GM23338 (cell line): ENCODE results near the gene FXYD6. TPM values are rescaled to one million over a fixed set of nuclear protein-coding genes. Genes with fewer than 3 reads are reported as not detected.

Experiments
- ATAC-seq: fragments of 200-7000 bp; cut with Tn5 transposase; 3 replicates; pipeline ENCODE4 v1.9.1; 2020
- DNase-seq: peaks from one replicate; pipeline ENCODE4 v3.0.0-alpha.2; 2015; ENCODE audit warnings: low spot score
- H2AFZ ChIP-seq: fragments of 200-600 bp; sonication (generic); 2 replicates; pipeline ENCODE4 v1.8.0; 2016; ENCODE audit warnings: antibody characterized with exemption, mild to moderate bottlenecking, moderate library complexity
- H3F3A ChIP-seq: fragments of 200-600 bp; sonication (generic); replicated peaks from 2 replicates; pipeline ENCODE4 v1.8.0; 2017; ENCODE audit warnings: antibody characterized with exemption, mixed run types, low read depth
- H3K27ac ChIP-seq: fragments of 200-600 bp; sonication (generic); 2 replicates; pipeline ENCODE4 v1.6.1; 2016; ENCODE audit warnings: low read depth
- H3K27me3 ChIP-seq: fragments of 200-600 bp; sonication (generic); 2 replicates; pipeline ENCODE4 v1.8.0; 2016; ENCODE audit warnings: mild to moderate bottlenecking, mixed run types, moderate library complexity; ENCODE audit not compliant: insufficient read depth
- H3K36me3 ChIP-seq: fragments of 200-600 bp; sonication (generic); 2 replicates; pipeline ENCODE4 v1.8.0; 2016; ENCODE audit warnings: mild to moderate bottlenecking; ENCODE audit not compliant: insufficient read depth
- H3K4me1 ChIP-seq: fragments of 200-600 bp; sonication (generic); 2 replicates; pipeline ENCODE4 v1.8.0; 2016; ENCODE audit warnings: mild to moderate bottlenecking, moderate library complexity; ENCODE audit not compliant: insufficient read depth
- H3K4me2 ChIP-seq: fragments of 200-600 bp; sonication (generic); 2 replicates; pipeline ENCODE4 v1.7.1; 2017; ENCODE audit warnings: mixed run types
- H3K4me3 ChIP-seq: fragments of 200-600 bp; sonication (generic); 2 replicates; pipeline ENCODE4 v1.6.1; 2016; ENCODE audit warnings: mixed run types
- H3K79me2 ChIP-seq: fragments of 200-600 bp; sonication (generic); replicated peaks from 2 replicates; pipeline ENCODE4 v1.8.0; 2017; ENCODE audit warnings: mild to moderate bottlenecking; ENCODE audit not compliant: insufficient read depth
- H3K9me2 ChIP-seq: fragments of 200-600 bp; sonication (generic); 2 replicates; pipeline ENCODE4 v1.8.0; 2017; ENCODE audit not compliant: insufficient read depth
- H4K20me1 ChIP-seq: fragments of 200-600 bp; sonication (generic); replicated peaks from 2 replicates; pipeline ENCODE4 v1.8.0; 2017; ENCODE audit warnings: mild to moderate bottlenecking; ENCODE audit not compliant: insufficient read depth
- H3K27ac Mint-ChIP-seq: 2 replicates; pipeline ENCODE4 v1.8.0; 2020; ENCODE audit warnings: inconsistent platforms, mild to moderate bottlenecking, moderate library complexity, mixed read lengths
- H3K27me3 Mint-ChIP-seq: 3 replicates; pipeline ENCODE4 v1.8.0; 2022; ENCODE audit warnings: low read depth, mild to moderate bottlenecking, moderate library complexity, mixed read lengths, inconsistent platforms; ENCODE audit not compliant: insufficient read depth, poor library complexity
- H3K36me3 Mint-ChIP-seq: 3 replicates; pipeline ENCODE4 v1.8.0; 2021; ENCODE audit warnings: low read depth, mild to moderate bottlenecking, inconsistent platforms, moderate library complexity, mixed read lengths
- H3K4me1 Mint-ChIP-seq: 3 replicates; pipeline ENCODE4 v1.8.0; 2020; ENCODE audit warnings: mild to moderate bottlenecking, inconsistent platforms, mixed read lengths
- H3K4me3 Mint-ChIP-seq: 3 replicates; pipeline ENCODE4 v1.8.0; 2021; ENCODE audit warnings: moderate library complexity, mild to moderate bottlenecking, inconsistent platforms, mixed read lengths
- H3K9me3 Mint-ChIP-seq: 3 replicates; pipeline ENCODE4 v1.8.0; 2020; ENCODE audit warnings: moderate library complexity, mild to moderate bottlenecking, inconsistent platforms, mixed read lengths
- CTCF ChIP-seq, 2 experiments: fragments of 200-600 bp in 1 of 2; sonication (generic) in 1 of 2; conservative IDR thresholded peaks; 2 replicates each; pipeline versions ENCODE4 v1.5.1 to v1.6.1; 2016 to 2017; ENCODE audit warnings: antibody characterized with exemption in 2 of 2, low read depth in 2 of 2, mild to moderate bottlenecking in 2 of 2, moderate library complexity in 1 of 2
- ETS1 ChIP-seq: IDR thresholded peaks from 2 replicates; pipeline ENCODE4 v1.6.1; 2016; ENCODE audit warnings: antibody characterized with exemption
- EZH2 ChIP-seq: fragments of 200-600 bp; sonication (generic); IDR thresholded peaks from one replicate; pipeline ENCODE4 v1.8.0; 2017; ENCODE audit warnings: antibody characterized with exemption, mild to moderate bottlenecking, low read depth; ENCODE audit not compliant: unreplicated experiment
- EZH2phosphoT487 ChIP-seq: fragments of 200-600 bp; sonication (generic); IDR thresholded peaks from one replicate; pipeline ENCODE4 v1.8.1; 2018; ENCODE audit warnings: antibody characterized with exemption; ENCODE audit not compliant: unreplicated experiment
- JUNB ChIP-seq: IDR thresholded peaks from one replicate; pipeline ENCODE4 v1.6.1; 2016; ENCODE audit warnings: antibody characterized with exemption; ENCODE audit not compliant: unreplicated experiment
- NANOG ChIP-seq: IDR thresholded peaks from 2 replicates; pipeline ENCODE4 v1.6.1; 2016; ENCODE audit warnings: antibody characterized with exemption, borderline replicate concordance
- POLR2AphosphoS5 ChIP-seq: IDR thresholded peaks from 2 replicates; pipeline ENCODE4 v1.6.1; 2016; ENCODE audit warnings: antibody characterized with exemption, low read depth
- STAT1 ChIP-seq: IDR thresholded peaks from one replicate; pipeline ENCODE4 v1.6.1; 2016; ENCODE audit warnings: antibody characterized with exemption; ENCODE audit not compliant: unreplicated experiment
- ZNF114 ChIP-seq: fragments of 250-450 bp; sonication (Bioruptor Pico); IDR thresholded peaks from 2 replicates; pipeline ENCODE4 v1.5.0; 2020; ENCODE audit warnings: mild to moderate bottlenecking, moderate library complexity
- ZNF331 ChIP-seq: fragments of 250-450 bp; sonication (Bioruptor Pico); IDR thresholded peaks from 2 replicates; pipeline ENCODE4 v1.5.0; 2020; ENCODE audit warnings: low read depth, mild to moderate bottlenecking, moderate library complexity
- ZNF462 ChIP-seq: fragments of 250-450 bp; sonication (Bioruptor Pico); IDR thresholded peaks from 2 replicates; pipeline ENCODE4 v1.5.0; 2020; ENCODE audit warnings: mild to moderate bottlenecking, moderate library complexity
- polyA plus RNA-seq: library from polyadenylated mRNA; unstranded; fragments of >200 nt; fragmentation: Nextera tagmentation; extraction: Ambion mirVana; gene quantifications from 2 replicates; pipeline ENCODE4 v1.2.1, GENCODE V29; 2016
- total RNA-seq: library from RNA; depleted of rRNA; stranded (reverse); fragments of >200 nt; shearing (Covaris generic); gene quantifications from 2 replicates; pipeline ENCODE4 v1.2.3, GENCODE V29; 2014
- TF ChIP-seq, protein P1 (sequence below): IDR thresholded peaks from one replicate; pipeline ENCODE4 v1.6.1; 2018; ENCODE audit warnings: antibody characterized with exemption; ENCODE audit not compliant: unreplicated experiment

FXYD6 gene
- total and polyA plus RNA-seq, 2 experiments from 2014 or later, result 26.2 to 30.7 TPM

DNA sequence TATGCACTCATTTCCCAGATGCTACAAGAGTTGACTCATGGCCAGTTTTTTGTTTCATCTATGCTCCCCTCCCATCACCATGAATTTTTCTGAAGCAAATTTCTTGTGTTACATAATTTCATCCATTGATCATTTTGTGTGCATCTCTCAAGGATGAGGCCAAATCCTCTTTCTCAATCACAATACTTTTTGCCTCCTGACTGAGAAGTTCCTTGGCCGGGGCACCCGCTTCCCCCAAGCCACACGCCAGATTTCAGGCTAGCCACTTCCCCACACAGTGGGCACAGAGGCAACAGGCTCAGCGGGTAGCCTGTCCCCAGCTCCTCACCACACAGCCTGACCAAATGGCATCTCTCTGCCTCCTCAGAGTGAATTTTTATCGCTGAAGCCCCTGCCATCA, 69.6 kb downstream of the FXYD6 start (continued):
- no peak for TF ChIP-seq ZNF462 (CRISPR knock-in tag)
- TF ChIP-seq ZNF331 (CRISPR knock-in tag), result no peak
- no peak for TF ChIP-seq NANOG
- TF ChIP-seq, protein P1, sequence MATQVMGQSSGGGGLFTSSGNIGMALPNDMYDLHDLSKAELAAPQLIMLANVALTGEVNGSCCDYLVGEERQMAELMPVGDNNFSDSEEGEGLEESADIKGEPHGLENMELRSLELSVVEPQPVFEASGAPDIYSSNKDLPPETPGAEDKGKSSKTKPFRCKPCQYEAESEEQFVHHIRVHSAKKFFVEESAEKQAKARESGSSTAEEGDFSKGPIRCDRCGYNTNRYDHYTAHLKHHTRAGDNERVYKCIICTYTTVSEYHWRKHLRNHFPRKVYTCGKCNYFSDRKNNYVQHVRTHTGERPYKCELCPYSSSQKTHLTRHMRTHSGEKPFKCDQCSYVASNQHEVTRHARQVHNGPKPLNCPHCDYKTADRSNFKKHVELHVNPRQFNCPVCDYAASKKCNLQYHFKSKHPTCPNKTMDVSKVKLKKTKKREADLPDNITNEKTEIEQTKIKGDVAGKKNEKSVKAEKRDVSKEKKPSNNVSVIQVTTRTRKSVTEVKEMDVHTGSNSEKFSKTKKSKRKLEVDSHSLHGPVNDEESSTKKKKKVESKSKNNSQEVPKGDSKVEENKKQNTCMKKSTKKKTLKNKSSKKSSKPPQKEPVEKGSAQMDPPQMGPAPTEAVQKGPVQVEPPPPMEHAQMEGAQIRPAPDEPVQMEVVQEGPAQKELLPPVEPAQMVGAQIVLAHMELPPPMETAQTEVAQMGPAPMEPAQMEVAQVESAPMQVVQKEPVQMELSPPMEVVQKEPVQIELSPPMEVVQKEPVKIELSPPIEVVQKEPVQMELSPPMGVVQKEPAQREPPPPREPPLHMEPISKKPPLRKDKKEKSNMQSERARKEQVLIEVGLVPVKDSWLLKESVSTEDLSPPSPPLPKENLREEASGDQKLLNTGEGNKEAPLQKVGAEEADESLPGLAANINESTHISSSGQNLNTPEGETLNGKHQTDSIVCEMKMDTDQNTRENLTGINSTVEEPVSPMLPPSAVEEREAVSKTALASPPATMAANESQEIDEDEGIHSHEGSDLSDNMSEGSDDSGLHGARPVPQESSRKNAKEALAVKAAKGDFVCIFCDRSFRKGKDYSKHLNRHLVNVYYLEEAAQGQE, result no peak
- TF ChIP-seq STAT1, result no peak

DNA sequence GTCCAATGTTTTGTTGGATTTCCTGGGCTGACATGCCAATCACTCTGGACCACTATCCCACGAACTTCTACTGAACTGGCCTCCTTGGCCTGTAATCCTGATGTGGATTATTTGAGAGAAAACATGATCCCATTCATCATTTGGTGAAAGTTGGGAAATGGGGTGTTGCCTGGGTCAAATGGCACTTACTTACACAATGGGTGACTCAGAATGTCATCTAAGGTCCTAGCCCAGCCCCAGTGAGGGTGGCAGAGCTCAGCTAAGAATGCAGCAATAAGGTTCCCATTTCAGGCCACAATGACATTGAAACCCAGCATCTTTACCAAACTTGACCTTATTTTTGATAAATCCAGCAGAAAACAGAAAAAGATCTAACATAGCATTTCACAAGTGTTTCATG, 71.4 kb downstream of the FXYD6 start:
- H3K9me2 ChIP-seq, result no peaks in the 10 kb centered on the region
- H3K4me3 ChIP-seq, result no peak overlapping the region
- H3K4me1 ChIP-seq, result 0 out of 2 replicates have a peak, but pooled peaks cover 3% of the 10 kb centered on the region
- H3K9me3 Mint-ChIP-seq, result no peaks in the 10 kb centered on the region
- ATAC-seq, result no peak
- H3K79me2 ChIP-seq, result no peaks in the 10 kb centered on the region
- no peaks in the 10 kb centered on the region for H4K20me1 ChIP-seq
- no peak overlapping the region for H3K4me3 Mint-ChIP-seq
- no peaks in the 10 kb centered on the region; the same call in 2 of the 3 replicates for H3K36me3 Mint-ChIP-seq
- no peak overlapping the region for H3K27ac ChIP-seq
- H3K36me3 ChIP-seq, result no peaks in the 10 kb centered on the region
- peaks cover 3% of the 10 kb centered on the region; the same call in 1 of the 3 replicates for H3K4me1 Mint-ChIP-seq
- H3K27me3 ChIP-seq, result 0 out of 2 replicates have a peak, but pooled peaks cover 4% of the 10 kb centered on the region
- H3K27ac Mint-ChIP-seq, result no peak overlapping the region
- DNase-seq, result no peak
- H2AFZ ChIP-seq, result no peak overlapping the region
- no peaks in the 10 kb centered on the region for H3F3A ChIP-seq
- H3K27me3 Mint-ChIP-seq, result no peaks in the 10 kb centered on the region
- H3K4me2 ChIP-seq, result no peak overlapping the region
- TF ChIP-seq STAT1 (no peak), ZNF114 (CRISPR knock-in tag) (no peak), EZH2phosphoT487 (no peak), ETS1 (no peak), POLR2AphosphoS5 (no peak), ZNF331 (CRISPR knock-in tag) (no peak), NANOG (no peak), EZH2 (no peak), JUNB (no peak), CTCF (conservative IDR thresholded peaks at IDR 0.05; ENCODE audit: low read depth in 2 of 2) (no peak)
